GM18499 (cell line): ENCODE data around the gene EXOSC10.
"Not testable (repeated sequence)": the region's sequence is repeated elsewhere in the genome, so short reads cannot be mapped to it uniquely, and the experiment has no call there.

Experiments used
- ATAC-seq: cut with Tn5 transposase; IDR thresholded peaks from one replicate; pipeline ENCODE4 v1.9.1; 2021; ENCODE audit warnings: moderate number of reproducible peaks; ENCODE audit not compliant: insufficient read depth, unreplicated experiment

EXOSC10 gene

DNA sequence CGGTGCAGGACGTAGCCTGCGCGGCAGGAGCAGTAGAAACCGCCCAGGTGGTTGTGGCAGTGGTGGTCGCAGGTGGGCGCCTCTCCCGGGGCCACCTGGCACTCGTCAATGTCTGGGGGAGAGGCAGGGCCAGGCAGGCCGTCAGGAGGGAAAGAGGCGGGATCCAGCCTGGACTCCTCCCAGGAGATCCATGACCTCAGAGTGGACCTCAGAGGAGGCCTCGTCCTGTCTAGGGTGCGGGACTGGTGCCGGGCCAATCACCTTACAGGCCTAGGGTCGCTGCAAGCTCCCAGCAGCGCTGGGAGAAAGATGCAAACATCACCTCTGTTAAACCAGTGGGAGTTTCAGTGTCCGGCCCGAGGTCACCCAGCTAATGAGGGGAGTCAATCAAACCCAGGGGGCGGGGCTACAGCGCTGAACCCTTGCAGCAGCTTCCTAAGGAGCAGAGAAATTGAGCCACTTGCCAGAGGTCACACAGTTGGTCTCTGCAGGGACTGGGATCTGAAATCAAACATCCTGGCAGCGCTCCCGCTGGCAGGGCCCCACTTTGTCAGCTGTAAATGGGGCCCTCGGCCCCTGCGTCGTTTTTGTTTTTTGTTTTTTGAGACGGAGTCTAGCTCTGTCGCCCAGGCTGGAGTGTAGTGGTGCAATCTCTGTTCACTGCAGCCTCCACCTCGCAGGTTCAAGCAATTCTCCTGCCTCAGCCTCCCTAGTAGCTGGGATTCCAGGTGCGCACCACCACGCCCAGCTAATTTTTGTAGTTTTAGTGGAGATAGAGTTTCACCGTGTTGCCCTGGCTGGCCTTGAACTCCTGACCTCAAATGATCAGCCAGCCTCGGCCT is 54.0 kb downstream of the EXOSC10 start:
- ATAC-seq = no peak

- no peak for ATAC-seq
These were observed 54.7 kb downstream of the EXOSC10 start for GRCh38 chr1:11044849-11045427.

DNA sequence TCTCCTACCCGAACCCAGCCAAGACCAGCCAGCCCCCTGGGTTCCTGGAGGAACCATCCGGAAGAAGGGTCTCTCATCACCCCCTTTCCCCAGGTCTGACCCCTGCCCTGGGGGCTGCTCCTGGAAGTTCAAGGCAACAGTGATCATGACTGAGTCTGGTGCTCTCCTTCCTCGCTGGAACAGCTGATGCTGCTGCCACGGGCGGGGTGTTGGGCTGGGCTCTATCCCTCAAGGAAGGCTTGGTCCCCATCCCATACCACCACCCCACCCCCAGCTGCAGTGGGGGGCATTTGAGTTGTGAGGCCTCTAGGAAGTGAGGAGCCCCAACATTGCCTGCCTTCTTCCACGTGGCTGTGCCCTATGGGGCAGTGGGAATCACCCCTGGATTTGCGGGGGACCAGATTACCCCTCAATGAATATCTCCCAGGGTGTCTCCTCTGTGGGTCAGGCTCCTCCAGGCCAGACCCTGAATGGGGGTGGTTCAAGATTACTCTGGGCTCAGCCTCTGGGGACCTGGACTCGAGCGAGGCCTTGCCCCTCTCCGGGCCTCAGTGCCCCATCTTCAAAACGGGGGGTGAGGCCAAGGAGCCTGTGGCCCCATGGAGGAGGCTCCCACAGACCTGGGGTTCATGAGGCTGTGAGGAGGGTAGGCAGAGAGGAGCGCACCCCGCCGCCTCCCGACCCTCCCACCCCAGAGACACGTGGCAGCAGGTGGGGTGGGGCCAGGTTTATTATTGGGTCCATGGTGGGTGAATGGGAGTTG is 55.4 kb downstream of the EXOSC10 start:
- ATAC-seq = no peak

DNA sequence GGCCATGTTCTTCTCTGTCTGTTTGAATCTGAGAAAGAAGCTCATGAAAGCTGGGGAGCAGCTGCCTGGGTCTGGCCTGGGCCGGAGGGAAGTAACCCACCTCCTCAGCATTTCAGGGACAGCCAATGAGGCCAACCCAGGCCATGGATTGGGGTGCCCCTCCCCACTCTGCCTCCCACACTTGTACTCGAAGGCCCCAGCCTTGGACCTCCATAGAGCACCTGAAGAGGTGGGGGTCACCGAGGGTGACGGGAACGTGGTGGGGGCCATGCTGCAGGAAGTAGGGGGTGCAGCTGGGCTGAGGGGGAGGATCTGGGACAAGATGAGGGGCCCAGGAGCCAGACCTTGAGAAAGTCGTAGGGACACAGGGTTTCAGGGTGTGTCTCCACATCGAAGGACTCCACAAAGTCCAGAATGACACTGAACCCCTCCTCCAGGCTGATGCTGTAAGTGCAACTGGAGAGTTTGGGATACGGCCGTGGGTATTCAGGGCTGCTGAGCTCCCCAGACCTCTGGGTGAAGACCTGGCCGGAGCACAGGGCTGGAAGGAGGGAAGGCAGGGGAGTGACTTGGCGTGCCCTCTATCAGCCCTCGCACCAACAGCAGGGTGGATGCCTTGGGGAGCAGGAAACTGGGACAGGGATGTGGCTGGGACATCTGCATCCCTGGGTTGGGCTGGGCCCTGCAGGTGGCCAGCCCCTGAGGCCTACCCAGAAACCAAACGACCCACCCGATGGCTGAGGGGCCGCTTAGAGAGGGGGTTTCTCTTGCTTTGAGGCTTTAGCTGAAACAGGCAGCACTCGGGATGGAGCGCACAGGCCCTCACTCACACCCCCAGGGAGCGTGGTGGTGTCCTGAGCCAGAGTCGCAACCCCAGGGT is 56.4 kb downstream of the EXOSC10 start:
- ATAC-seq = no peak

DNA sequence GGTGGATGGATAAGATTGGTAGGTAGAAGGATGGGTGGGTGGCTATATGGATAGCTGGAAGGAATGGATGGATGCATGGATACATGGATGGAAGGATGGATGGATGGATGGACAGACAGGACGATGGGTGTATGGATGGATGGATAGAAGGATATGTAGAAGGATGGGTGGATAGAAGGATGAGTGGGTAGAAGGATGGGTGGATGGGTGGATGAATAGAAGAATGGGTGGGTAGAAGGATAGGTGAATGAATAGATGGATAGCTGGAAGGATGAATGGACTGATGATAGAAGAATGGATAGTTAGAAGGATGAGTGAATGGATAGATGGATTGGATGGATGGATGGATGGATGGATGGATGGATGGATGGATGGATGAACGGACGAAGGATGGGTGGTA is 57.6 kb downstream of the EXOSC10 start:
- no peak for ATAC-seq

DNA sequence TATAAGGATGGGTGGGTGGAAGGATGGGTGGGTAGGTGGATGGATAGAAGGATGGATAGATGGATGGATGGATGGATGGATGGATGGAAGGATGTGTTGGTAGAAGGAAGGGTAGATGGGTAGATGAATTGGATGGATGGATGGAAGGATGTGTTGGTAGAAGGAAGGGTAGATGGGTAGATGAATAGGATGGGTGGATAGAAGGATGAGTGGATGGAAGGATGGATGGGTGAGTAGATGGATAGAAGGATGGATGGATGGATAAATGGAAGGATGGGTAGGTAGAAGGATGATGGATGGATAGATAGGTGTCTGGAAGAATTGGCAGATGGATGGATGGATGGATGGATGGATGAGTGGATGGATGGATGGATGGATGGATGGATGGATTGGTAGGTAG is 58.6 kb downstream of the EXOSC10 start:
- no peak for ATAC-seq

DNA sequence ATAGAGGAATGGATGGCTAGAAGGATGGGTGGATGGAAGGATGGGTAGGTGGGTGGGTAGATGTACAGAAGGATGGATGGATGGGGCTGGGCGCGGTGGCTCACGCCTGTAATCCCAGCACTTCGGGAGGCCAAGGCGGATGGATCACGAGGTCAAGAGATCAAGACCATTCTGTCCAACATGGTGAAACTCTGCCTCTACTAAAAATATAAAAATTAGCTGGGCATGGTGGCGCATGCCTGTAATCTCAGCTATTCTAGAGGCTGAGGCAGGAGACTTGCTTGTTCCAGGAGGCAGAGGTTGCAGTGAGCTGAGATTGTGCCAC is 59.6 kb downstream of the EXOSC10 start:
- ATAC-seq = not testable (repeated sequence)

DNA sequence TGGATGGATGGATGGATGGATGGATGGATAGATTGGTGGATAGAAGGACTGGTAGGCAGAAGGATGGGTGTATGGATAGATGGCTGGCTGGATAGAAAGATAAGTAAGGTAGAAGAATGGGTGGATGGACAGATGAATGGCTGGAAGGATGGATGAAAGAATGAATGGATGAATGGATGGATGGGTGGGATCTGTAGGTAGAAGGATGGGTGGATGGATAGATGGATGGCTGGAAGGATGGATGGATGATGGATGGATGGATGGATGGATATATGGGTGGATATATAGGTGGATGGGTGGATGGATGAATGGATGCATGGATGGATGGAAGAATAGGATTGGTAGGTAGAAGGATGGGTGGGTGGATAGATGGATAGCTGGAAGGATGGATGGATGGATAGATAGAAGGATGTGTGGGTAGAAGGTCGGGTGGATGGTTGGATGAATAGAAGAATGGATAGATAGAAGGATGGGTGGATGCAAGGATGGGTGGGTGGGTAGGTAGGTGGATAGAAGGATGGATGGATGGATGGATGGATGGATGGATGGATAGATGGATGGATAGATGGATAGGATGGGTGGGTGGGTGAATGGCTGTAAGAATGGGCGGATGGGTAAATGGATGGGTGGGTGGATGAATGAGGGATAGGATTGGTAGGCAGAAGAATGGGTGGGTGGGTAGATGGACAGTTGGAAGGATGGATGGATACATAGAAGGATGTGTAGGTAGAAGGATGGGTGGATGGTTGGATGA is 60.1 kb downstream of the EXOSC10 start:
- ATAC-seq = no peak

GRCh38 chr1:11037740-11038182 is 61.9 kb downstream of the EXOSC10 start:
- ATAC-seq = no peak

GRCh38 chr1:11037019-11037739 is 62.5 kb downstream of the EXOSC10 start:
- ATAC-seq = not testable (repeated sequence)

DNA sequence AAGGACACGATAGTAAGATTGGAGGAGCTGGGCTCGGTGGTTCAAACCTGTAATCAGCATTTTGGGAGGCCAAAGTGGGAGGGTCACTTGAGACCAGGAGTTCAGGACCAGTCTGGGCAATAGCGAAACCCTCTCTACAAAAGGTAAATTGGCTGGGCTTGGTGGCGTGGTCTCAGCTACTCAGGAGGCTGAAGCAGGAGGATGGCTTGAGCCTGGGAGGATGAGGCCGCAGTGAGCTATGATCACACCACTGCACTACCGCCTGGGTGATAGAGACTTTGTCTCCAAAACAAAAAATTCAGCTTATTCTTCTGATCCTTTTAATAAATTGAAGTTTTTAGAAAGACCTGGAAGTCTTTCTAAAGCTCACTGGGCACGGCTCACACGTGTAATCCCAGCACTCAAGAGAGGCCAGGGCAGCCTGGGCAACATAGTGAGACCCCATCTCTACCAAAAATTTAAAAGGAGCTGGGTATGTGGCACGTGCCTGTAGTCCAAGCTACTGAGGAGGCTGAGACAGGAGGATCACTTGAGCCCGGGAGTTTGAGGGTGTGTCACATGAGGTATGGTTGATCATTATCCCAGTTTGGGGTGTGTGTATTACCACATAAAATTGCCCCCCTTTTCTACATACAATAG is 67.9 kb downstream of the EXOSC10 start:
- no peak for ATAC-seq

- no peak for ATAC-seq
These were observed 68.8 kb downstream of the EXOSC10 start for GRCh38 chr1:11030865-11031264.

GRCh38 chr1:11028018-11028417 is 71.7 kb downstream of the EXOSC10 start:
- no peak for ATAC-seq

- no peak for ATAC-seq
These were observed 72.4 kb downstream of the EXOSC10 start for GRCh38 chr1:11027316-11027715.

GRCh38 chr1:11026903-11027302 is 72.8 kb downstream of the EXOSC10 start:
- ATAC-seq = no peak

GRCh38 chr1:11026052-11026451 is 73.6 kb downstream of the EXOSC10 start:
- ATAC-seq = no peak

DNA sequence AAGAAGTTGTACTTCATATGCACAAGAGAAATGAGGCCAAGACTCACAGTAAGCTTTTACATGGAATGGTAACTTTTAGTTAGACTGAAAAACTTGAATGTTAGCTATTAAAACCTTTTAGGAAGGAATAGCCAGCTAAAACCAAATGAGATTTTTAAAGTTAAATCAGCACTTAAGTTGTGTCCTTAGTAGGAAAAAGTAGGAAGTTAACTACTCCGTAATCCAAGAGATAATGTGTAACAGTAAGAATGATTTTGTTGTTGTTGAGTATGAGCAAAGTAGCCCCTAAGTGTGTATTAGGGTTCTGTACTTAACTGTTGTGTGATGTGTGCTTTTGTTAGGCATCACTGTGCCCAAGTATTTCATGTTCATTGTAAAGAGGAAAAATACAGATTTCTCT is 74.1 kb downstream of the EXOSC10 start:
- no peak for ATAC-seq

- no peak for ATAC-seq
These were observed 74.8 kb downstream of the EXOSC10 start for GRCh38 chr1:11024874-11025203.
